LNCAP (cell line): ENCODE results near the gene MLC1.

Experiments
- TF ChIP-seq, protein P1 (sequence below): fragments of 450-650 bp; IDR thresholded peaks from 2 replicates; pipeline ENCODE4 v1.5.1; 2017; ENCODE audit warnings: mild to moderate bottlenecking

MLC1 gene

GRCh38 chr22:50044485-50045118 lies 40.6 kb downstream of the MLC1 start:
- TF ChIP-seq, protein P1, sequence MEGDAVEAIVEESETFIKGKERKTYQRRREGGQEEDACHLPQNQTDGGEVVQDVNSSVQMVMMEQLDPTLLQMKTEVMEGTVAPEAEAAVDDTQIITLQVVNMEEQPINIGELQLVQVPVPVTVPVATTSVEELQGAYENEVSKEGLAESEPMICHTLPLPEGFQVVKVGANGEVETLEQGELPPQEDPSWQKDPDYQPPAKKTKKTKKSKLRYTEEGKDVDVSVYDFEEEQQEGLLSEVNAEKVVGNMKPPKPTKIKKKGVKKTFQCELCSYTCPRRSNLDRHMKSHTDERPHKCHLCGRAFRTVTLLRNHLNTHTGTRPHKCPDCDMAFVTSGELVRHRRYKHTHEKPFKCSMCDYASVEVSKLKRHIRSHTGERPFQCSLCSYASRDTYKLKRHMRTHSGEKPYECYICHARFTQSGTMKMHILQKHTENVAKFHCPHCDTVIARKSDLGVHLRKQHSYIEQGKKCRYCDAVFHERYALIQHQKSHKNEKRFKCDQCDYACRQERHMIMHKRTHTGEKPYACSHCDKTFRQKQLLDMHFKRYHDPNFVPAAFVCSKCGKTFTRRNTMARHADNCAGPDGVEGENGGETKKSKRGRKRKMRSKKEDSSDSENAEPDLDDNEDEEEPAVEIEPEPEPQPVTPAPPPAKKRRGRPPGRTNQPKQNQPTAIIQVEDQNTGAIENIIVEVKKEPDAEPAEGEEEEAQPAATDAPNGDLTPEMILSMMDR: no peak

- TF ChIP-seq, protein P1: no peak
Observed at GRCh38 chr22:50041361-50042065, 43.7 kb downstream of the MLC1 start.

DNA sequence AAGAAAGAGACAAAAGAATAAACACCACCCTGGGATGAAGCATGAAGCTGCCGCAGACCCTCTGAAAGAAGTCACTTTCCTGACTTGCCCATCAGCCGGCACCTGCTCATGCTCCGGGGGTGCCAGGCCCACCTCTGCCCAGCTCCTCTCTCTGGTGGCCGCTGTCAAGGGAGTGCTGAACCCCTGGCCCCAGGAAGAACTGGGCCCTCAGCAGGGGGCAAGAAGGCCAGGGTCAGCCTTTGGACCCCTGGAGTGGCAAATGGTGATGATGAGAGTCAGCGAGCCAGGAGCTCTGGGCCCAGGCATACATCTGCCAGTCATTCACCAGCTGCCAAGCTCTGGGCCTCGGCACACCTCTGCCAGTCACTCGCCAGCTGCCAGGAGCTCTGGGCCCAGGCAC lies 44.5 kb downstream of the MLC1 start:
- TF ChIP-seq, protein P1: no peak

GRCh38 chr22:50039669-50040443 lies 45.4 kb downstream of the MLC1 start:
- TF ChIP-seq, protein P1: no peak

- TF ChIP-seq, protein P1: no peak
Observed at GRCh38 chr22:50035976-50036724, 49.1 kb downstream of the MLC1 start.

DNA sequence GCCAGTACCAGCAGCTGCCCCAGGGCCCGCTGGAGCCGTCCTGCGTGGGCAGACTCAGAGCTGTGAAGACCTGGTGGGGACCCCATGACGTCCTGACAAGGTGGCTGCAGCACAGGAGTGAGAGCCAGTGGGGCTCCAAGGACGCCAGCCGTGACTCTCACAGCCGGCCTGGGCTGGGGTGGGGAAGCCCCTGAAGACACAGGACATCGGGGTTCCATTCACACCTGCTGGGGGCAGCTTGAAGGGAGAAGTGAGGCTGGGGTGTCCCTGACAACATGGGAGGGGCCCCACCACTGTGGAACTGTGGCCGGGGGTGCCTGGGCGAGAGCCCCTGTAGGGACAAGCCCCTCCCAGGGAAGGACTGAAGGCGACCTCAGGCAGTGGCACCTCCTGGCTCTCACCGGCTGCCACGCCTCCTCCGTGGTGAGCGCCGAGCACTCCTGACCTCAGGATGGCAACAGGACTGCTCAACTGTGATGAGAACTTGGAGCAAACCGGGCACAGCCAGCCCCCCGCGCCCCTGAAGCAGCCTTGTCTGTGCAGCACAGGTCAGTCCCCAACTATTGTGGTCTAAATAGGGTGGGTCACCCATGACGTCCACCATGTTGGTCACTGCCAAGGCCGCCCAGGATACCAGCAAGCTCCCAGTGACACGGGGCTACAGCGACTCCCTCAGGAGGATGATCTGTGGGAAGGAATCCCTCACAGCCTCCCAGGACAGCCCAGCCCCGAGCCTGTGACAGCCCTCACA lies 49.9 kb downstream of the MLC1 start:
- TF ChIP-seq, protein P1: no peak
